HL-60/S4 (cell line): Measurements from ENCODE around the gene ADAT1.
"Not testable (repeated sequence)": the region's sequence is repeated elsewhere in the genome, so short reads cannot be mapped to it uniquely, and the experiment has no call there.

ENCODE experiments used
- in situ Hi-C: fragments of 300-500 bp; cut with MboI; formaldehyde crosslinking; loops from 2 replicates; pipeline ENCODE4 v1.14.3; 2022; ENCODE audit warnings: low sequenced_read_pairs

ADAT1 gene

DNA sequence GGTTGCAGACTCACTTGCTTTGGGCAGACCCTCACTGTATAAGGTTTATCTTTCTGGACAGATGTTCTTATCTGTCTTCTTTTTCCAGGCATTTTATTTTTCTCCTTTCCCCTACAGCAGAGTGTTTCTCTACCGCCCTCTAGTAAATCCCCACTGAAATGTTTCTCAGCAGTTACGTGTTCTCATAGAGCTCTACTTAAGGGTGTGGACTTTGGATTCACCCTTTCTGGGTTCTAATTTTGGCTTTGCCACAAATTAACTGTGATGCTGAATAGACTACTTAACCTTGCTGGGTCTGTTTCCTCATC is 2.0 kb downstream of the ADAT1 start:
- in situ Hi-C loops, result no loop called here

DNA sequence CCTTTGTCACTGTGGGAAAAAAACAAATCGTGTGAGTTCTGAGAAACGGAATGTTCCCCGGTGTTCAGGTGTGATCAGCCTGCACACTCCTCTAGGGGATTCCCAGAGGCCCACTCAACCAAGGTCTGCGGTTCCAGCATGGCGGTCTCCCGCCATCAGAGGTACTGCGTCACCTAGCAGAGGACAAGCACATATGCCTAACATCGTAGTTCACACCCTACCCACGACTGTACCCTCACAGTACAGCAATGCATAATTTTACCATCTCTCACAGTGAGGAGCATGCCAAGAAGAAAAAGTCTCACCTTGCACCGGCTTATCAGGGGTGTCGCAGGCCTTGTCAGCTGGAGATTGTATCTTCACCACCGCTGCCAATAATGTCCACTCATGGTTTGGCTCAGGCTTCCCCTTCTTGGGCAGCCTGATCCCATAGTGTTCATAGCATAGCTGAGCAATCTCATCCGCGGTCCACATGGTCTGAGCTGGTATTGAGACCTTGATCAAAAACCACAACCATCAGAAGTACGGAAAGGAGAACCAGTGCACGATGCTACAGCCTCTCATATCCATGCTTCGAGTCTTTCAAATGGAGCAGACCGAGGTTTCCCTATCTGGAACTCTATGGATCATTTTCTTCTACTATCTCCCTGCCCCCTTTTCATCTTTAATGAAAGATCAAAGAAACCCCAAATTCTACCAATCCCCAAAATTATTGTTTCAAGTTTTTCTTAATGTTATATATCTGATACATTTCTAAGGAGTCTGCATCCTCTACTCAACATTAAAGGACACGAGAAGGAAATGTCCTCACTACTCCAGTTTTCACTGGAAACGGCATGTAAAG is 2.5 kb downstream of the ADAT1 start:
- in situ Hi-C loops, result no loop called here

DNA sequence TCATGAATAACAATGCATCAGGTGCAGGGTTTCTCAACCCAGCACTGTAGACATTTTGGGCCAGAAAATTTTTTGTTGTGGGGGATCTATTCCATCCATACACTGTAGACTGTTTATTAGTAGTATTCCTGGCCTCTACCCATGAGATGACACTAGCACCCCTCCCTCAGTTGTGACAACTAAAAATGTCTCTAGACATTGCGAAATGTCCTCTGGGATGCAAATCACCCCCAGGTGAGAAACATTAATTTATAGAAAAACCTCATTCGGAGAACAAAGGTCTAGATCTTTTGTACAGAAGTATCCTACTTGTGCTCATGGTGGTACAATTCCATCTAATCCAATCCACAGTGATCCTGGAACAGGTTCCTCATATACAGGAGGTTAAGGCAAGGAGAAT is 4.3 kb downstream of the ADAT1 start:
- in situ Hi-C loops, result no loop called here

DNA sequence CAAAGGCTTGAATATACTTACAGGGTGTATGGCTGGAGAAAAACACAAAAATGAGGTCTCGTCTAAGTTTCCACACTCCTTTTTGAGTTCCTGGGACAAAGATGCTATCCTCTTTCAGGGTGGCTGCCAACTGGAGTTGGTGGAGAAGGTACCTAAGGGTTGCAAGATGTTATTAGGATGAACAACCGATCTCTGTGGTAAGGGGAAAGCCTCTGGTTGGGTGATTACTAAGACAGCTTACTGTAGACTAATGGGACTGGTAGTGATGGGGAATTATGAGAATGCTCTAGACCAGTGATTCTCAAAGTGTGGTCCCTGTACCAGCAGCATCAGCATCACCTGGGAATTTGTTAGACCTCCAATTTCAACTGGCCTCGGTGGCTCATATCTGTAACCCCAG is 6.0 kb downstream of the ADAT1 start:
- in situ Hi-C loops, result no loop called here

DNA sequence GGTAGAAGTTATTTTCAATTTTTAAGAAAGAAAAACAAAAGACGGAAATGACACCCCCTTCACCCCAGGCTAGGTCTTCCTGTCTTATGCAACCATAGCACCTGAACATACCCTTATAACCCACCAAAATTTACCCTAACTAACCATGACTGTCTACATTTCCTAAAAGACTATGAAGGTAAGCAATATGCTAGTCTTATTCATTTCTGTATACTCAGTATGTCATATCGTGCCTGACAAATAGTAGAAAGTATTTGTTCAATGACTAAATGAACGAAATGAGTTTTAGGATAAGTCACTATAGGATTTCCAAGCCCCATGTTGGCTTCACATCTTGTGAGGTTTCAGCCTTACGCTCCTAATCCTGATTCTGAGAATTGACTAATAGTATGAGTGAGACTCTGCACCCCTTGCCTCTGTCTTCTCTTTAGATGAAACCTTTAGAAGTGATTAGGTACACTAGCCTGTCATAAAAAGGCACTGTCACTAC is 6.5 kb downstream of the ADAT1 start:
- in situ Hi-C loops, result no loop called here

DNA sequence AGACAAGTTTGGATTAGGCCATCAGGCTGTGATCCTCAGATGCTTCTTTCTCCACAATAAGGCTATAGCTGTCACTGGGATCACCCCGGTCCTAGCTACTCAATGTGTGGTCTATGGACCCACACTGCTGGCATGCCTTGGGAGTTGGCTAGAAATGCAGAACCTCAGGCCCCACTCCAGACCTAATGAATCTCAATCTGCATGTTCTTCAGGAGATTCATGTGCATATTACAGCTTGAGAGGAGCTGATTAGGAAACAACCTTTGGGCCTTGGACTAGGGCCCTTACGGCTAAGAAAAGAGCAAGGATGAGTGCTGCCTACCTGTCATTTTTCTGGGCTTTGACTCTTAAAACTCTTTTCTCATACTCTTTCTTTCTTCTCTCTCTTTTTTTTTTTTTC is 7.5 kb downstream of the ADAT1 start:
- in situ Hi-C loops, result no loop called here

DNA sequence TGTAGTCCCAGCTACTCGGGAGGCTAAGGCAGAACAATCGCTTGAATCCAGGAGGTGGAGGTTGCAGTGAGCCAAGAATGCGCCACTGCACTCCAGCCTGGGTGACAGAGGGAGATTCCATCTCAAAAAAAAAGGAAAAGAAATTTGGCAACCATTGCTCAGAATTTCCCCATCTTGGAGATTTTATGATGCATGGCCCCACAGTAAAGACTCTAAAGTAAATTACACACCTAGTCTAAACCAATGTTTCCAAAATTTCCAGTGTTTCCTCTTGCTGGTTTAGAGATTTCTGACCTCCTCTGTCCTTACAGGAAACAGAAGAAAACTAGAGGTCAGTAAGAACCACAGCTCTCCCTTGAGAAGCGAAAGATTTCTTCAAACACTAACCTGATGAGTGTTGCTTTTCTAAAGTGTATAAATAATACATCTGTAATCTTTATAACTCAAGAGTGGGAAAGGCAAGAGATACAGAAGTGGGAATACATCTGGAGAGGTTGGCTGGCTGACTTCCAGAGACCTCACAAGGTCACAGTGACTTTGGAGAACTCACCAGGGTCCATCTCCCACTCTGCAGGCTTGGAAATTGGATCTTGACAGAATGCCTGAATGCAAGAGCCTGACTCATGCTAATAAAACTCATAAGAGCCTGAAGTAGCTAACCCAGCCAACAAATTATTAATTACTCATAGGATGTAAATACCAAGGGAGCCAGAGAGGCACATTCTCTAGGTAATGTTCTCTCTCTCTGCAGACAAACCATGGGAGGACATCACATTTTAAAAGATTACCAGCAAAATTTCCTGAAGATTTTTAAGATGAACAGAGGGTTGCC is 8.8 kb downstream of the ADAT1 start:
- in situ Hi-C loops, result no loop called here

DNA sequence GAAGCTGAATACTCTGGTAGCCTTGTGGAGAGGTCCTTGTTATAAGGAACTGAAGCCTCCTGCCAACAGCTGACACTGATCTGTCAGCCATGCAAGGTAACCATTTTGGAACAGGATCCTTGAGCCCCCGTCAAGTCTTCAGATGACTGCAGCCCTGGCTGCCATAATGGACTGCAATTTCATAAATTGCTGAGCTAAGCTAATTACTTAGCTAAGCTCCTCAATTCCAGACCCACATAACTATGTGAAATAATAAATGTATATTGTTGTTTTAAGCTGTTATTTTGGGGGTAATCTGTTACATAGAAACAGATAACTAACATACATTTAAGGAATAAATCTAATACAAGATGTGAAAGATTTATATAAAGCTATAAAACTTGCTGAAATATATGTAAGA is 16.6 kb downstream of the ADAT1 start:
- in situ Hi-C loops, result no loop called here

DNA sequence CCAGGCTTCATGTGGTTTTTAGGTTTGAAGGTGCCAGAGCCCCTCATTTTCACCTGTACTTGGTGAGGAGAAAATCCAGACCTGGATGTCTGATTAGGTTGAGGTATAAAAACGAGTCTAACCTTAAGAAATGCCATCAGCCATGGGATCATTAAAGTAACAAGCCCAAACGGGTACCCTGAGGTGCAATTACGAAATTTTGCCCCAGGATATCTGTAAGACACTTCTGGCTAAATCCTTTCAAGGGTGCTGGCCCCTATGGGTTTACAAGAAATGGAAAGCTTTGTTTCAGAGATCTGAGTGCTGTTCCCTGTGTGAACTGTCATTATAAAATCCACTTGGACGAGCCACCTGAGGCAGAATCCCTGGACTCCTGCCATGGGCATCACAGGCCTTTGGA is 19.8 kb downstream of the ADAT1 start:
- in situ Hi-C loops, result no loop called here

DNA sequence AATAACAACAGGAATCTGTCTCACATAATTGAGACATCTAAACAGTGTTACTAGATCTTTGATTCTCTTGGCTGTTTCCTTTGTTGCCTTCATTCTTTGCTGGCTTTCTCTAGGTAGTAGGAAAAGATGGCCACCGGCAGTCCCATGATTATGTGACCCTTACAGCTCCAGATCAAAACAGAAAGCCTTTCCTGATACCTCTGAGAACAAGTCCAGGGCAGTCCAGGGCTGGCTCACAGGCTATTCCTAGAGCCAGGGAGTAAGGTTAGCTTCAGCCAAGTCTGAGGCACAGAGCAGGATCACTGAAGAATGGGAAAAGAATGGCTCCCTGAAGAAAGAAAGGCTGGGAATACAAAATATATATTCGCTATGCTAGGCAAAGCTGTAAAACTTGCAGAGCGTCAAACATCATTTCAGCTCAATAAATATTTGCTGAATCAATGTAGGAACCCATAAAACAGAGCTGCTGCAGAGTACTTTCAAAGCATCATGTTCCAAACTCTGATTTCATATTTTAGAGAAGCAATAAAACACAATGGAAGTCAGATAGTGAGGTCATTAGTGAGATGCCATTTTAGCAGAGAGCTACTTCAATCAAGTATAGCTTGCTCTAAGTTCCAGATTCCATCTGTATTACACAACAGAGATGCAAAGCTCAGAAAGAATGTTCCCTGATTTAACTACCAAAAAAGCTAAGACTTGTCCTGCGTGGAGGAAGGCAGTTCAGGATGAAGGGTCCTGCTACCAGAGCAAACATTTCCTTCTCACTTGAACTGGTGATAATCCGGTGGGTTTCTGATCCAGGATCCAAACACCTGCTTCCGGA is 23.4 kb downstream of the ADAT1 start:
- in situ Hi-C loops, result no loop called here

DNA sequence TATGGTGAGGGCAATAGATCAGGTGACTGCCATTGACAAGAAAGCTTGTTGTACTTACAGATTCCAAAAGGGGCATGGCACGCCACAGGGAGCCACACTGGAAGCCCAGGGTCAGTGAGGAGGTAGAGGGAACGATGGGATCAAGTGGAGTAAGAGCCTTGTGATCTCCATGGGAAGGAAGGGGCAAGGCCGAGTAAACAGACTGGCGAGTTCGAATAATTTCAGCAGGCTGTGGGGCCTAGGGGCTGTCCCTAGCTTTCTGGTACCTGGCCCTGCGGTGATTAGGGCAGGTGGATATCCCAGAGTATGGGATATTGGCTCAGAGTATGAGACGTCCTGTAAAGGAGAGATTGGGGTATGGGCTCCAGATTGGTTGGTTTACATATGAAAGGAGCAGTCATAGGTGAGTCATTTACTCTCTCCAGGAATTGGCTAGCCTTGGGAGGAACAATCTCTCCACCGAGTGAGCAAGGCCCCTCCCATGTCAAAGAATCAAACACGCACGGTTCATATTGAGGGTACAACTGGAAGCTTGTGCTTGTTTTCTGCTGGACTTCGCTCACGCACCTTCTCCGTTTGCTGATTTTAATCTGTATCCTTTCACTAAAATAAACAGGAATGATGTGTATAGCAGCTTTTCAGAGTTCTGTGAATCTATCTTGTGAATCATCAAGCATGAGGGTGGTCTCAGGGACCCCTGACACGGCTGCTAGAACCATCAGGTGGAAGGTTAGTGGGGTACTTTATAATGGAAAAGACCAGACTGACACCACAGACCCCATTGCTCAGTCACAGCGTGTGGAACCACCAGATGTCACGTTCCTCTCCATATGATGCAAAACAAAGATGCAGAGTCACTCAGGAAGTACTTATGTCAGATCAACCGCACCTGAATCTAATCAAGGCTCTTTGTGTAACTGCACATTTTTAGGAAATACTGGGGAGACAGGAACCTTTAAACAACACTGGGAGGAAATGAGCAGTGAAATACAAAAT is 29.0 kb downstream of the ADAT1 start:
- in situ Hi-C loops, result no loop called here

DNA sequence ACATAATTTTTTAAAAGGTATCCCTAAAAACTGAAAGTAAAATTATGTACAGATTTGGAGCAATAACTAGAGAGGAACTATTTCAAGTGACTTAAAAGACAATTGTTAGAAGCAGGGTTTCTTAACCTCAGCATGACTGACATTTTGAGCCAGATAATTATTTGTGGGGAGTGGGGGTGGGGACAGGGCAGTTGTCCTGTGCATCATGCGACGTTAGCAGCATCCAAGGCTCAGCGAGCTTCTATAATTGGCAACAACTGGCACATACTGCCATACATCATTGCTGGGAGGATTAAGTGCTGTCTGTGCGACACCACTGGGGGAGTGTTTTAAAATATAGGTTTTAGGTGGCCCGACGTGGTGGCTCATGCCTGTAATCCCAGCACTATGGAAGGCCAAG is 29.8 kb downstream of the ADAT1 start:
- in situ Hi-C loops, result no loop called here

DNA sequence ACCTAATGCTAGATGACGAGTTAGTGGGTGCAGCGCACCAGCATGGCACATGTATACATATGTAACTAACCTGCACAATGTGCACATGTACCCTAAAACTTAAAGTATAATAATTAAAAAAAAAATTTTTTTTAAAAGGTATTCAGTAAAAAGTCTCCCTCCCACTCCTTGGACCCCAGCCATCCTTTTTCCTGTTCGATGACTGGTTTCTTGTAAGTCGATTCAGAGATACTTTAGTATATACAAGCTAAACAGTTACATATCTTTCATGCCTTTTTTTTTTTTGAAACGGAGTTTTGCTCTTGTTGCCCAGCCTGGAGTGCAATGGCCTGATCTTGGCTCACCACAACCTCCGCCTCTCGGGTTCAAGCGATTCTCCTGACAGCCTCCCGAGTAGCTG is 31.2 kb downstream of the ADAT1 start:
- in situ Hi-C loops, result not testable (repeated sequence)

DNA sequence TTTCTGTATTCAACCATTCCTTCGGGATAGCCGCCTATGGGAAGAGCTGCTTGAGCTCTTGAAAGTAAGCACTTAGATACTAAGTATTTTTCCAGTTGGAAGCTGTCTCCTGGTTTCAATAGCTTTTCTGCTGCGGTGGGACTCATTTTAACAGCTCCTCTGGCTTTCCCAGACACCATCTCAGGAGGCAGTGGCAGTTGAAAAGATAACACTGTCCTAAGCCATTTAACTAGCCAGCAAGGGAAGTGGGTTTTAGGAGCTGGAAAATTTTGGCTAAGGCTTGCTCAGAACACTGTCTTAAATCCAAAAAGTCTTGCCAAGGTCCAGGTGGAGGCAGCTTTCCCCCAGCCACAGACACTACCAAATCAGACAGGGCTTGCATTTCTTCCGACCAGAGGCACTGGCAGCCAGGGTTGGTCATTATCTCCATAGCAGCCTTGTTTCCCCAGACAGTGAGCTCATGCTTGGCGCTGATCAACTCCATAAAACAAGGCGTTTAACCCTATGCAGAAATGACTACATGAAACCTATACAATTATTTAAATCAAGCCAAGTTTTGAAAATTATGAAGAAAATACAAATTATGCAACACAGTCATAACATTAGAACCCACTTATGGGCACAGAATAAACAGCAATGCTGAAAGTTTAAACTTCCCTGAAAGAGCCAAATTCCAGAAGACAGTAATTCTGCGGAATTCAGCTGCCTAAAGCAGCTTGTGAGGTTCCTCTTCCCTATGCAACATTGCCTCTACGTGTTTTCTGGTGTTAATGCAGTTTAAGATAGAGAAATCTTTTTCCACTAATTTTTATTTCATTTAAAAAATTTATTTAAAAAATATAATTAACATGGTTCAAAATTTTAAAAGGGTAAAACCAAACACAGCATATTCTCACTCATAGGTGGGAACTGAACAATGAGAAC is 31.9 kb downstream of the ADAT1 start:
- in situ Hi-C loops, result no loop called here

DNA sequence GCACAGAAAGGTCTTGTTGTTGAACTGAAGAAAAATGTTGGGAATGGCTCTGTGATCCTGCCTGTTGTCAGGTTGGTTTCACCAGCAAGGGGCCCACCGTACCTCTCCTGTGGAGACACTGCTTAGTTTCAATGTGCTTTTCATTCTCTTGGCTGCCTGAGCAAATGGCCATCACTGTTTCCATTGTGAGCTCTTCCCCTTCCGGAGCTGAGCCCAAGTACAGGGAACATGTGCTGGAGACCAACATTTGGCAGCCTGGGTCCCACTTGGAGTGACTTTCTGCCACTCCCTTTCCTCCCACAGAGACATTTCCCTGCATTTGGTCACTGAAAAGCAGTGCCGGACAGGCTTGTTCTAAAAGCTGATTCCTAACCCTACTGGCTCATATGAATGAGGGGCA is 33.8 kb downstream of the ADAT1 start:
- in situ Hi-C loops, result no loop called here

DNA sequence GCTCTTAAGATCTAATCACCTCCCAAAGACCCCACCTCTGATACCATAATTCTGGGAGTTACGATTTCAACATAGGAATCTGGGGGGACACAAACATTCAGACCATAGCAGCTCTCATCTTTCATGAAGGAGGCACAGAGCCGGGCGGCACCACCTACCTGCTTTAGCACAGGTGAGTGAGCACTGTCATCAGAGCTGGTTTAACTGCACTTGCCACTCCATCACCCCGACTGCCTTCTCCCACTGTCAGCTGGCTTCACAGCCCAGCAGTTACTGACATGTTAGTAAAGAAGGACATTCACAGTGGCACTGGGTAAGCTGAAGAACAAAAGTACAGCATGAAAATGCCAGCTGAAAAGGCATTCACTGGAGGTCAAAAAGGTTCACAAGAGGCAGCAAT is 34.4 kb downstream of the ADAT1 start:
- in situ Hi-C loops, result no loop called here

DNA sequence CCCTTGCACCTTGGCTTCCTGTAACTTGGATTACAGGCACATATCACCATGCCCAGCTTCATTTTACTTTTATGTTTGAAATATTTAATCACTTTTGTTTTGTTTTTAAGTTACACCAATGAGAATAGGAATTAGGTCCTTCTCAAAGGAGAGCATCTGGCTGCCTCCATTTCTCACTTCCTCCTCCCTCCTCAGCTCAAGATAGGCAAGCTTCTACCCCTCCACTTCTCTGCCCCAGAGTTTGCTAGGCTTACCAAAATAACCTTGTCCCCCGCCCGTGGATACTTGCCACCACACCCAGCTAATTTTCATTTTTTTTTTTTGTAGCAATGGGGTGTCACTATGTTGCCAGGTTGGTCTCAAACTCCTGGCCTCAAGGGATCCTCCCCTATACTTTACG is 39.0 kb downstream of the ADAT1 start:
- in situ Hi-C loops, result no loop called here

DNA sequence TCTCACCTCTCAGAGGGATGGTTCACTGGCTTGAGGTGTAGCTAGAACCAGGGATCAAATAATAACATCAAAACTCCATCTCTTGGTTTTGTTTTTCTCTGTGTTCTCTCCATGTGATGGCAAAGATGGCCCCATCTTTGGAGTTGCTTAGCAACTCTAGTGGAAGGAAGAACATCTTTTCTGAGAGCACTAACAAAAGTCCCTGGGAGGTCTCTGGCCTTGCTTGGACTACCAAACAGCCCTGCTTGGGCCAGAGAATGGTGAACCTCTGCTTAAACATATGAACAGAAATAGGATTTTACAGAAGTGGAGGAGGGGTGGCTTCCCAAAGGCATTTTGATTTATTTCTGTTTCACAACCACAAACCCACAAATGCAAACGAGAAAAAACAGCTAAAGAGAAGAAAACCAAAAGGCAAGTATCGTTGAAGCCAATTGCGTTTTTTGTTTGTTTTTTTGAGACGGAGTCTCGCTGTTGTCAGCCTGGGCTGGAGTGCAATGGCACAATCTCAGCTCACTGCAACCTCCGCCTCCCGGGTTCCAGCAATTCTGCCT is 43.7 kb downstream of the ADAT1 start:
- in situ Hi-C loops, result no loop called here

DNA sequence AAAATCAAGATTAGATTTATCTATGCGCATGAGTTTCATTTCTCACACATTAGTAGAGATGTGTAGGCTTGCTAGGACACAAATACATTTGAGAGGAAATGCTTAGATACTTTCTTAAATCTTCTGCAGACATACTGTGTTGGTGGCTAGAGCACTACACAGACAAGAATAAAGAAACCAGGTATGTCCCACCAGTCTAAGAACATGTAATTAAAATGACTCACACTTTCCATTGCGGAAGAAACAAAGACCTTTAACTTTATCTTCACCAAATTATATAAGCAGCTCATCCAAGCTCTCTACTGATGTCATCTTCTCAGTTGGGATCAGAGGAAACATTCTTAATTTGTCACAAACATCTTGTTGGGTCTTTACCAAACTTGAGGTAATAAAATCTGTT is 44.4 kb downstream of the ADAT1 start:
- in situ Hi-C loops, result no loop called here
